Heart left ventricle (tissue), 16 donors: ENCODE data around the gene NCKAP1. TPM values are rescaled to one million over a fixed set of nuclear protein-coding genes. Genes with fewer than 3 reads are reported as not detected.
"Not testable (repeated sequence)": the region's sequence is repeated elsewhere in the genome, so short reads cannot be mapped to it uniquely, and the experiment has no call there.

Source experiments
- ATAC-seq, 4 donors: fragments of 200-7000 bp; cut with Tn5 transposase; one replicate each; pipeline ENCODE4 v1.9.1; 2020 to 2022; ENCODE audit warnings: moderate library complexity in 4 of 4, mild to moderate bottlenecking in 3 of 4, moderate number of reproducible peaks in 1 of 4
- DNase-seq, 5 donors: peaks; one replicate each; pipeline ENCODE4 v3.0.0-alpha.2; 2020
- H3K27ac ChIP-seq, 12 donors: fragments of 200-600 bp; sonication (generic) in 4 of 12; one replicate each; pipeline versions ENCODE4 v1.5.0 to v1.8.0; 2016 to 2022; ENCODE audit warnings: mild to moderate bottlenecking in 2 of 12
- H3K27me3 ChIP-seq, 9 donors: fragments of 200-600 bp; sonication (generic) in 2 of 9; one replicate each; pipeline versions ENCODE4 v1.5.1 to v1.8.0; 2016 to 2022; ENCODE audit warnings: mild to moderate bottlenecking in 3 of 9
- H3K36me3 ChIP-seq, 9 donors: fragments of 200-600 bp; sonication (generic) in 2 of 9; one replicate each; pipeline versions ENCODE4 v1.5.0 to v1.8.0; 2018 to 2022; ENCODE audit warnings: mild to moderate bottlenecking in 2 of 9
- H3K4me1 ChIP-seq, 12 donors: fragments of 200-600 bp; sonication (generic) in 4 of 12; one replicate each; pipeline versions ENCODE4 v1.5.0 to v1.8.0; 2016 to 2022; ENCODE audit warnings: mild to moderate bottlenecking in 3 of 12
- H3K4me3 ChIP-seq, 12 donors: fragments of 200-600 bp; sonication (generic) in 4 of 12; one replicate each; pipeline versions ENCODE4 v1.5.0 to v1.8.0; 2017 to 2022; ENCODE audit warnings: mild to moderate bottlenecking in 9 of 12, moderate library complexity in 4 of 12
- H3K9me3 ChIP-seq, 12 donors: fragments of 200-600 bp; sonication (generic) in 4 of 12; one replicate each; pipeline versions ENCODE4 v1.5.0 to v1.8.0; 2016 to 2022; ENCODE audit warnings: mild to moderate bottlenecking in 1 of 12
- POLR2A ChIP-seq, 2 donors: fragments of 450-650 bp; IDR thresholded peaks; one replicate each; pipeline ENCODE4 v1.6.1; 2017; ENCODE audit warnings: antibody characterized with exemption in 2 of 2, mild to moderate bottlenecking in 2 of 2, moderate library complexity in 2 of 2
- WGBS, 4 donors: extraction: QIAGEN DNeasy Blood & Tissue Kit in 2 of 4; methylation state at CpG; one replicate each; pipeline versions ENCODE4 v1.1.5 to v1.1.7; 2013 to 2018; 5-methylcytosine and 5-hydroxymethylcytosine counted together
- intact Hi-C, 10 donors: fragments of 100-400 bp; cut with DNase I; formaldehyde crosslinking; loops; one replicate each; pipeline versions ENCODE4 v1.11.1 to v1.14.2; 2022
- polyA plus RNA-seq, 2 donors: library from polyadenylated mRNA; stranded (reverse); fragments of 200-250 nt; gene quantifications; one replicate each; pipeline ENCODE4 v1.2.3, GENCODE V29; 2013
- total RNA-seq, 9 donors: library from RNA; depleted of rRNA in 2 of 9; stranded (reverse); fragments of >200 nt in 2 of 9; fragmentation: NEBNext Ultra II Directional in 3 of 9; extraction: Animal tissue kit (Norgen Biotek cat#: 25700) in 3 of 9; gene quantifications; one replicate each; pipeline versions ENCODE4 v1.1.0 to v1.2.4, GENCODE V29; 2016 to 2023
- TF ChIP-seq, protein P1 (sequence below), 12 donors: fragments of 200-600 bp; sonication (generic) in 4 of 12; IDR thresholded peaks; one replicate each; pipeline versions ENCODE4 v1.5.0 to v1.8.0; 2018 to 2022; ENCODE audit warnings: antibody characterized with exemption in 12 of 12, mild to moderate bottlenecking in 5 of 12
- donor health status: ischemic (EF 13 %, LVEDD 7.1; RV severe dilation, severe dysfunction).
- donor health status: healthy with polysubstance abuse.
- donor health status: DM: no; HTN: yes; CAD: no.
- donor health status: DM: no; HTN: no; CAD: no.
- donor health status: ischemic (EF 25% LVEDD 6.9; RV normal size, moderate dysfunction).
- donor health status: ischemic (EF 25% LVEDD 5.7; RV mildly dilated, moderate dysfunction).
- donor health status: healthy.
- donor health status: DM: yes; HTN: yes; CAD: no.
- donor health status: ischemic (EF 35%, LVEDD 5.7; RV mildly dilated, moderate dysfunction).
- donor health status: nonischemic (EF 11% LVEDD 7.7; RV severe dilation, severe dysfunction).
- donor health status: DM: yes; HTN: yes; CAD: no.
- donor health status: PGD.
- donor health status: ischemic (EF 29% LVEDD 5.4; RV normal size, mild dysfunction).
- donor health status: nonischemic (EF 23%, LVEDD 6.1; RV moderate dilation, normal function).

NCKAP1 gene
- total and polyA plus RNA-seq, 11 donors: 33.5 to 168 (median 138) TPM

GRCh38 chr2:183060571-183061231, 22.4 kb upstream of the NCKAP1 start:
- TF ChIP-seq, protein P1, sequence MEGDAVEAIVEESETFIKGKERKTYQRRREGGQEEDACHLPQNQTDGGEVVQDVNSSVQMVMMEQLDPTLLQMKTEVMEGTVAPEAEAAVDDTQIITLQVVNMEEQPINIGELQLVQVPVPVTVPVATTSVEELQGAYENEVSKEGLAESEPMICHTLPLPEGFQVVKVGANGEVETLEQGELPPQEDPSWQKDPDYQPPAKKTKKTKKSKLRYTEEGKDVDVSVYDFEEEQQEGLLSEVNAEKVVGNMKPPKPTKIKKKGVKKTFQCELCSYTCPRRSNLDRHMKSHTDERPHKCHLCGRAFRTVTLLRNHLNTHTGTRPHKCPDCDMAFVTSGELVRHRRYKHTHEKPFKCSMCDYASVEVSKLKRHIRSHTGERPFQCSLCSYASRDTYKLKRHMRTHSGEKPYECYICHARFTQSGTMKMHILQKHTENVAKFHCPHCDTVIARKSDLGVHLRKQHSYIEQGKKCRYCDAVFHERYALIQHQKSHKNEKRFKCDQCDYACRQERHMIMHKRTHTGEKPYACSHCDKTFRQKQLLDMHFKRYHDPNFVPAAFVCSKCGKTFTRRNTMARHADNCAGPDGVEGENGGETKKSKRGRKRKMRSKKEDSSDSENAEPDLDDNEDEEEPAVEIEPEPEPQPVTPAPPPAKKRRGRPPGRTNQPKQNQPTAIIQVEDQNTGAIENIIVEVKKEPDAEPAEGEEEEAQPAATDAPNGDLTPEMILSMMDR (IDR thresholded peaks at IDR 0.05): no peak
- TF ChIP-seq POLR2A (IDR thresholded peaks at IDR 0.05): no peak
- H3K9me3 ChIP-seq: no peaks in the 10 kb centered on the region
- DNase-seq: no peak
- H3K36me3 ChIP-seq: no peaks in the 10 kb centered on the region
- H3K27ac ChIP-seq: no peak overlapping the region
- H3K27me3 ChIP-seq: peaks cover 0 to 4% (median 0%) of the 10 kb centered on the region in 9 donors
- intact Hi-C loops: no loop called here
- WGBS, 4 donors: 89 to 92% (median 92%) methylated on average over 14 of the region's 14 CpGs
- H3K4me1 ChIP-seq: peaks cover 0 to 7% (median 0%) of the 10 kb centered on the region in 12 donors
- H3K4me3 ChIP-seq: no peak overlapping the region
- no peak for ATAC-seq

- TF ChIP-seq POLR2A (IDR thresholded peaks at IDR 0.05): no peak
- TF ChIP-seq, protein P1 (IDR thresholded peaks at IDR 0.05): no peak
- 68 to 84% (median 71%) methylated on average over 1 of the region's 1 CpG for WGBS, 4 donors
- intact Hi-C loops: no loop called here
- DNase-seq (no peak), ATAC-seq (no peak)
- H3K4me1 ChIP-seq: peaks cover 0 to 7% (median 0%) of the 10 kb centered on the region in 12 donors
- peaks cover 0 to 2% (median 0%) of the 10 kb centered on the region in 9 donors for H3K27me3 ChIP-seq
- no peak overlapping the region for H3K4me3 ChIP-seq
- no peaks in the 10 kb centered on the region for H3K36me3 ChIP-seq
- H3K9me3 ChIP-seq: no peaks in the 10 kb centered on the region
- H3K27ac ChIP-seq: no peak overlapping the region
These were observed 21.3 kb upstream of the NCKAP1 start for GRCh38 chr2:183059561-183059960.

- no peak overlapping the region for H3K27ac ChIP-seq
- H3K4me1 ChIP-seq: peaks cover 0 to 7% (median 0%) of the 10 kb centered on the region in 12 donors
- DNase-seq: no peak
- intact Hi-C loops: no loop called here
- 47 to 56% (median 50%) methylated on average over 3 of the region's 3 CpGs for WGBS, 4 donors
- no peak overlapping the region for H3K4me3 ChIP-seq
- TF ChIP-seq, protein P1 (IDR thresholded peaks at IDR 0.05): no peak
- no peak for TF ChIP-seq POLR2A (IDR thresholded peaks at IDR 0.05)
- H3K36me3 ChIP-seq: no peaks in the 10 kb centered on the region
- H3K9me3 ChIP-seq: no peaks in the 10 kb centered on the region
- H3K27me3 ChIP-seq: peaks cover 0 to 7% (median 0%) of the 10 kb centered on the region in 9 donors
- ATAC-seq: no peak
These were observed 19.2 kb upstream of the NCKAP1 start for GRCh38 chr2:183057333-183057985.

GRCh38 chr2:183049420-183049819, 11.2 kb upstream of the NCKAP1 start:
- no peaks in the 10 kb centered on the region for H3K4me1 ChIP-seq
- no peak for TF ChIP-seq POLR2A (IDR thresholded peaks at IDR 0.05)
- TF ChIP-seq, protein P1 (IDR thresholded peaks at IDR 0.05): no peak
- intact Hi-C loops: no loop called here
- no peaks in the 10 kb centered on the region for H3K9me3 ChIP-seq
- DNase-seq (no peak), ATAC-seq (no peak)
- 70 to 80% (median 75%) methylated on average over 5 of the region's 5 CpGs for WGBS, 4 donors
- no peak overlapping the region for H3K4me3 ChIP-seq
- H3K27me3 ChIP-seq: peaks cover 0 to 33% (median 0%) of the 10 kb centered on the region in 9 donors
- H3K27ac ChIP-seq: no peak overlapping the region
- H3K36me3 ChIP-seq: no peaks in the 10 kb centered on the region

GRCh38 chr2:183047486-183048125, 9.3 kb upstream of the NCKAP1 start:
- H3K27me3 ChIP-seq: peaks cover 0 to 44% (median 0%) of the 10 kb centered on the region in 9 donors
- ATAC-seq, H3K4me3 ChIP-seq, H3K9me3 ChIP-seq, H3K4me1 ChIP-seq, DNase-seq, H3K27ac ChIP-seq, intact Hi-C loops, H3K36me3 ChIP-seq: not testable (repeated sequence)
- WGBS, 4 donors: 84 to 95% (median 93%) methylated on average over 5 of the region's 5 CpGs

GRCh38 chr2:183043580-183043979, 5.3 kb upstream of the NCKAP1 start:
- H3K4me1 ChIP-seq: peaks cover 0 to 11% (median 4%) of the 10 kb centered on the region in 12 donors
- peaks cover 0 to 65% (median 0%) of the 10 kb centered on the region in 9 donors for H3K27me3 ChIP-seq
- intact Hi-C loops, H3K27ac ChIP-seq, DNase-seq, H3K36me3 ChIP-seq, ATAC-seq, H3K9me3 ChIP-seq, H3K4me3 ChIP-seq: not testable (repeated sequence)
- 88 to 92% (median 92%) methylated on average over 8 of the region's 8 CpGs for WGBS, 4 donors
